ENCODE data around the gene H6PD. TPM values are rescaled to one million over a fixed set of nuclear protein-coding genes. Genes with fewer than 3 reads are reported as not detected.

The H6PD gene
- total and polyA plus RNA-seq, 2 experiments from 2014 or later: 1.2 to 4.7 TPM

- no peak for TF ChIP-seq EZH2phosphoT487 (IDR thresholded peaks at IDR 0.05; ENCODE audit: unreplicated experiment)
- no peak for TF ChIP-seq CREB1 (CRISPR knock-in tag; IDR thresholded peaks at IDR 0.05; ENCODE audit: low read depth)
These were observed 57.4 kb downstream of the H6PD start (continued) for GRCh38 chr1:9291914-9292360.

DNA sequence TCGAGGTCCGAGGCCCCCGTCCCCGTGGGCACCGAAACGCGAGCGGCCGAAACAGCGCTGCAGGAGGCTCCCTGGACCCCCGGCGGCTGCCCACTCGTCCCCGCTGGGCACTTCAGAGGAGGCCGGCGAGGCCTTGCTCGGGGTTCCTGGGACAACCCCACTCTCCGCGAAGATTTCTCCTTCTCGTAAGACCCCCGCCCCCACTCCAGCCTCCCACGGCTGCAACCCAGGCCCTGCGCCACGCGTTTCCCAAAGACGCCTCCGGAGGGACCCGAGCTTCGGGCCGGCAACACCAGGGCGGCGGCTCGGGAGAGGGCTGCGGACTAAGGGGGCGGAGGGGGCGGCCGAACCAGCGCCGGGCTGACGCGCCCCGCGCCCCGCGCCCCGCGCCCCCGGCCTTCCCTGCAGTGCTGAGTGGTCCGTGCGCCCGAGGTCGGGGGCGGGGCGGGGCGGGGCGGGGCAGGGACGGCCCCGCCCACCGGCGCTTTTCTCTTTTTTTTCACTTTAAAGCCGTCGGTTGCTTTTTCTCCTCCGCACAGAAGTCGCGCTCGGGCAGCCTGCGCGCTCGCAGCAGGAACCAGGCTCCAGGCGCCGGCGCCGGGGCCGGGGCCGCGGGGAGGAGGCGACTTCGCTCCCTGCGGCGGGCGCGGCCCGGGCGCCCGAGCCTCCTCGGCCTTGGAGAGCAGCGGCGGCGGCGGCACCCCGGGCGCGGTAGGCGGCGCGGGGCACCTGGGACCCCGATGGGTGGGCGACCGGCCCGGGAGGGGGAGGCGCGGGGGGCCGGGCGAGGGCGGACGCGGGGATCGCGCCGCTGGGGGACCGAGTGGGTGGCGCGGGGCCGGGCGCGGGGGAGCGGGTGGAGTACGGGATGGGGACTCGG is 58.0 kb downstream of the H6PD start, which contains the start of gene SPSB1:
Gene SPSB1 (plus strand): TSS at position 534 of the 880 bp plus-strand sequence. CDS start 62,998 bp downstream, outside the sequence.
- DNase-seq (ENCODE audit: low spot score) (peak; percentile 81), ATAC-seq (peak; percentile 84)
- Mint-ChIP-seq H3K4me1 (peaks cover 11% of the 10 kb centered on the region; the same call in 2 of the 3 replicates), H3K27ac (no peak within 1 kb of the TSS), H3K36me3 (ENCODE audit: low read depth) (peaks cover 4% of the 10 kb centered on the region; the same call in 2 of the 3 replicates), H3K4me3 (peak within 1 kb of the TSS; percentile 68), H3K9me3 (peaks cover 13% of the 10 kb centered on the region), H3K27me3 (ENCODE audit: insufficient read depth, low read depth, poor library complexity) (peaks cover 10% of the 10 kb centered on the region)
- peak within 1 kb of the TSS; percentile 90 for H3K4me2 ChIP-seq
- H2AFZ ChIP-seq: peak within 1 kb of the TSS; percentile 90
- no peaks in the 10 kb centered on the region; the same call in 1 of the 2 replicates for H3K4me1 ChIP-seq (ENCODE audit: insufficient read depth)
- no peaks in the 10 kb centered on the region for H3K36me3 ChIP-seq (ENCODE audit: insufficient read depth)
- H3K4me3 ChIP-seq: peak within 1 kb of the TSS; percentile 79
- H4K20me1 ChIP-seq (replicated peaks; ENCODE audit: insufficient read depth): no peaks in the 10 kb centered on the region; the same call in 1 of the 2 replicates
- H3K27ac ChIP-seq (ENCODE audit: low read depth): no peak within 1 kb of the TSS
- 0 out of 2 replicates have a peak, but pooled peaks cover 7% of the 10 kb centered on the region for H3F3A ChIP-seq (replicated peaks; ENCODE audit: low read depth)
- no peaks in the 10 kb centered on the region for H3K79me2 ChIP-seq (replicated peaks; ENCODE audit: insufficient read depth)
- TF ChIP-seq POLR2AphosphoS5 (IDR thresholded peaks at IDR 0.05; ENCODE audit: low read depth) (peak; percentile 55), EZH2phosphoT487 (IDR thresholded peaks at IDR 0.05; ENCODE audit: unreplicated experiment) (no peak), STAT1 (IDR thresholded peaks at IDR 0.05; ENCODE audit: unreplicated experiment) (no peak)
- TF ChIP-seq, protein P1, sequence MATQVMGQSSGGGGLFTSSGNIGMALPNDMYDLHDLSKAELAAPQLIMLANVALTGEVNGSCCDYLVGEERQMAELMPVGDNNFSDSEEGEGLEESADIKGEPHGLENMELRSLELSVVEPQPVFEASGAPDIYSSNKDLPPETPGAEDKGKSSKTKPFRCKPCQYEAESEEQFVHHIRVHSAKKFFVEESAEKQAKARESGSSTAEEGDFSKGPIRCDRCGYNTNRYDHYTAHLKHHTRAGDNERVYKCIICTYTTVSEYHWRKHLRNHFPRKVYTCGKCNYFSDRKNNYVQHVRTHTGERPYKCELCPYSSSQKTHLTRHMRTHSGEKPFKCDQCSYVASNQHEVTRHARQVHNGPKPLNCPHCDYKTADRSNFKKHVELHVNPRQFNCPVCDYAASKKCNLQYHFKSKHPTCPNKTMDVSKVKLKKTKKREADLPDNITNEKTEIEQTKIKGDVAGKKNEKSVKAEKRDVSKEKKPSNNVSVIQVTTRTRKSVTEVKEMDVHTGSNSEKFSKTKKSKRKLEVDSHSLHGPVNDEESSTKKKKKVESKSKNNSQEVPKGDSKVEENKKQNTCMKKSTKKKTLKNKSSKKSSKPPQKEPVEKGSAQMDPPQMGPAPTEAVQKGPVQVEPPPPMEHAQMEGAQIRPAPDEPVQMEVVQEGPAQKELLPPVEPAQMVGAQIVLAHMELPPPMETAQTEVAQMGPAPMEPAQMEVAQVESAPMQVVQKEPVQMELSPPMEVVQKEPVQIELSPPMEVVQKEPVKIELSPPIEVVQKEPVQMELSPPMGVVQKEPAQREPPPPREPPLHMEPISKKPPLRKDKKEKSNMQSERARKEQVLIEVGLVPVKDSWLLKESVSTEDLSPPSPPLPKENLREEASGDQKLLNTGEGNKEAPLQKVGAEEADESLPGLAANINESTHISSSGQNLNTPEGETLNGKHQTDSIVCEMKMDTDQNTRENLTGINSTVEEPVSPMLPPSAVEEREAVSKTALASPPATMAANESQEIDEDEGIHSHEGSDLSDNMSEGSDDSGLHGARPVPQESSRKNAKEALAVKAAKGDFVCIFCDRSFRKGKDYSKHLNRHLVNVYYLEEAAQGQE (IDR thresholded peaks at IDR 0.05; ENCODE audit: unreplicated experiment): no peak
- TF ChIP-seq, protein P2, sequence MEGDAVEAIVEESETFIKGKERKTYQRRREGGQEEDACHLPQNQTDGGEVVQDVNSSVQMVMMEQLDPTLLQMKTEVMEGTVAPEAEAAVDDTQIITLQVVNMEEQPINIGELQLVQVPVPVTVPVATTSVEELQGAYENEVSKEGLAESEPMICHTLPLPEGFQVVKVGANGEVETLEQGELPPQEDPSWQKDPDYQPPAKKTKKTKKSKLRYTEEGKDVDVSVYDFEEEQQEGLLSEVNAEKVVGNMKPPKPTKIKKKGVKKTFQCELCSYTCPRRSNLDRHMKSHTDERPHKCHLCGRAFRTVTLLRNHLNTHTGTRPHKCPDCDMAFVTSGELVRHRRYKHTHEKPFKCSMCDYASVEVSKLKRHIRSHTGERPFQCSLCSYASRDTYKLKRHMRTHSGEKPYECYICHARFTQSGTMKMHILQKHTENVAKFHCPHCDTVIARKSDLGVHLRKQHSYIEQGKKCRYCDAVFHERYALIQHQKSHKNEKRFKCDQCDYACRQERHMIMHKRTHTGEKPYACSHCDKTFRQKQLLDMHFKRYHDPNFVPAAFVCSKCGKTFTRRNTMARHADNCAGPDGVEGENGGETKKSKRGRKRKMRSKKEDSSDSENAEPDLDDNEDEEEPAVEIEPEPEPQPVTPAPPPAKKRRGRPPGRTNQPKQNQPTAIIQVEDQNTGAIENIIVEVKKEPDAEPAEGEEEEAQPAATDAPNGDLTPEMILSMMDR (conservative IDR thresholded peaks at IDR 0.05; ENCODE audit: low read depth in 2 of 2): no peak
- no peaks in the 10 kb centered on the region for H3K9me2 ChIP-seq (ENCODE audit: insufficient read depth)
- H3K27me3 ChIP-seq (ENCODE audit: insufficient read depth): peaks cover 28% of the 10 kb centered on the region
